Thyroid gland (tissue), 4 donors: ENCODE measurements around the gene ASB4.

Source experiments
- CTCF ChIP-seq, 6 experiments: fragments of 200-600 bp in 3 of 6; fragments of 450-650 bp in 3 of 6; sonication (generic) in 3 of 6; IDR thresholded peaks; one replicate each; pipeline ENCODE4 v1.5.1; 2016 to 2019; ENCODE audit warnings: antibody characterized with exemption in 6 of 6, mild to moderate bottlenecking in 2 of 6, inconsistent platforms in 1 of 6, moderate library complexity in 1 of 6
- POLR2A ChIP-seq, 2 donors: fragments of 450-650 bp; IDR thresholded peaks; one replicate each; pipeline ENCODE4 v1.6.1; 2017; ENCODE audit warnings: antibody characterized with exemption in 2 of 2, mild to moderate bottlenecking in 2 of 2, moderate library complexity in 1 of 2

DNA sequence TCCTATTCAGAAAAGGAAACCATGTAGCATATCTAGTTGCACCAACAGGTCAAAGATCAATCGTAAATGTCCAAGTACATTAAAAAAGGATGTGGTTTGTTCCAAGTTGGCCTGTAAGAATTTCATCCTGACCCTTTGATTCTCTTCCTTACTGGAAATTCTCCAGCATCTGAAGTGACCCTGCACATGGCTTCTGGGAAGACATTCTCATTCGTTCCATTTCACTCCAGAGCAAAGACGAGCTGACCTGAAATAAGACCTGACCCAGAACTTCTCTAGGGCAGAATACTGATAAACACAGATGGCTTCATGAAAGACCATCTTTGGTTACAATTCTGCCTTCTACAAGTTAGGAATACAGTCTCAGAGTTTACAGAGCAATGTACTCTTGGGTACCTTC, 39.8 kb downstream of the ASB4 start:
- no peak for TF ChIP-seq CTCF (IDR thresholded peaks at IDR 0.05)
- no peak for TF ChIP-seq POLR2A (IDR thresholded peaks at IDR 0.05)
